Measurements from ENCODE around the gene PDGFRA.

PDGFRA gene

DNA sequence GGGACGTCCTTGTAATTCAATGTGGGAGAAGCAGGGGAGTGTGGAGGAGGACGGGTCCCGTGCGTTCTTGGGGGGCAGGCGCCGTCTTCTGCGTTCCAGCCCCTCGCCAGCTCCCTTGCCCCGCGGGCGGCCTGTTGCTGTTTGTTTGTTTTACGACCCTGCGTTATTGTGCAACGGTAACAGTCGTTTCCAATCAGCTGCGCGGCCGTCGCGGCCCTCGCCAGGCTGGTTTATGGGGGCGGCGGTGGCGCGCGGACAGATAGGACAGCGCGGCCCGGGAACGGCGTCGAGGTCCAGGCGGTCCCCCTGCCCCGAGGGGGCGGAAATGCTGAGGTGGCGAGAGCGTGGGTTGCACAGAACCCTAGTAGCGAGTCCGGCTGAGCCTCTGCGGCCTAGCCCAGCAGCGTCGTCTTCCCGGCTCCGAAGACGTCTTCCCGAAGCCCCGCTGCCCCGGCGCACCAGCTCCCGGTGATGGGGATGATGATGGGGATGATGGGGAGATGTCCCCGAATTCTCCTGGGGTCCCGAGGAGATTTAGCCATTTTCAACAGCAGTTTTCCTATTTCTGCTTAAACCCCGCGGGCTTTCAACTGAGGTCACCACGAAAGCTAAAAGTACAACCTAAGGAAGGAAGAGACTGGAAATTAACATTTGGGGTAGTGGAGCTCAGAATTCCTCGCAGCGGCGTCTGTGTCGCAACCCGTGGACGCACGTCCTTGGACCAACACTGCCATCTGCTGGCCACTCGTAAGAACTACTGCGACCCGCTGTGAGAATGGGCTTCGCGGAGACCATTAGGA is 4.8 kb downstream of the PDGFRA start (continued):
- TF ChIP-seq AEBP2 (tag by site-specific recombination; IDR thresholded peaks at IDR 0.05; ENCODE audit: borderline replicate concordance), result no peak
- TF ChIP-seq KLF1 (tag by site-specific recombination; IDR thresholded peaks at IDR 0.05), result no peak
- TF ChIP-seq ZNF561 (tag by site-specific recombination; IDR thresholded peaks at IDR 0.05; ENCODE audit: borderline replicate concordance), result no peak
- TF ChIP-seq, protein P1, sequence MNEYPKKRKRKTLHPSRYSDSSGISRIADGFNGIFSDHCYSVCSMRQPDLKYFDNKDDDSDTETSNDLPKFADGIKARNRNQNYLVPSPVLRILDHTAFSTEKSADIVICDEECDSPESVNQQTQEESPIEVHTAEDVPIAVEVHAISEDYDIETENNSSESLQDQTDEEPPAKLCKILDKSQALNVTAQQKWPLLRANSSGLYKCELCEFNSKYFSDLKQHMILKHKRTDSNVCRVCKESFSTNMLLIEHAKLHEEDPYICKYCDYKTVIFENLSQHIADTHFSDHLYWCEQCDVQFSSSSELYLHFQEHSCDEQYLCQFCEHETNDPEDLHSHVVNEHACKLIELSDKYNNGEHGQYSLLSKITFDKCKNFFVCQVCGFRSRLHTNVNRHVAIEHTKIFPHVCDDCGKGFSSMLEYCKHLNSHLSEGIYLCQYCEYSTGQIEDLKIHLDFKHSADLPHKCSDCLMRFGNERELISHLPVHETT (tag by site-specific recombination; IDR thresholded peaks at IDR 0.05), result no peak
- no peak for TF ChIP-seq ZNF555 (tag by site-specific recombination; conservative IDR thresholded peaks at IDR 0.05)
- TF ChIP-seq, protein P2, sequence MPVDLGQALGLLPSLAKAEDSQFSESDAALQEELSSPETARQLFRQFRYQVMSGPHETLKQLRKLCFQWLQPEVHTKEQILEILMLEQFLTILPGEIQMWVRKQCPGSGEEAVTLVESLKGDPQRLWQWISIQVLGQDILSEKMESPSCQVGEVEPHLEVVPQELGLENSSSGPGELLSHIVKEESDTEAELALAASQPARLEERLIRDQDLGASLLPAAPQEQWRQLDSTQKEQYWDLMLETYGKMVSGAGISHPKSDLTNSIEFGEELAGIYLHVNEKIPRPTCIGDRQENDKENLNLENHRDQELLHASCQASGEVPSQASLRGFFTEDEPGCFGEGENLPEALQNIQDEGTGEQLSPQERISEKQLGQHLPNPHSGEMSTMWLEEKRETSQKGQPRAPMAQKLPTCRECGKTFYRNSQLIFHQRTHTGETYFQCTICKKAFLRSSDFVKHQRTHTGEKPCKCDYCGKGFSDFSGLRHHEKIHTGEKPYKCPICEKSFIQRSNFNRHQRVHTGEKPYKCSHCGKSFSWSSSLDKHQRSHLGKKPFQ (tag by site-specific recombination; IDR thresholded peaks at IDR 0.05), result no peak
- no peak for TF ChIP-seq ZNF792 (tag by site-specific recombination; IDR thresholded peaks at IDR 0.05)
- no peak; the same call in 1 of the 2 replicates for TF ChIP-seq ZNF341 (tag by site-specific recombination; IDR thresholded peaks at IDR 0.05; ENCODE audit: low read depth)
- TF ChIP-seq ZNF133 (tag by site-specific recombination; IDR thresholded peaks at IDR 0.05), result no peak
- no peak for TF ChIP-seq ZNF785 (tag by site-specific recombination; IDR thresholded peaks at IDR 0.05)
- peak; percentile 60 for TF ChIP-seq ZNF513 (tag by site-specific recombination; IDR thresholded peaks at IDR 0.05)
- TF ChIP-seq ZNF214 (tag by site-specific recombination; IDR thresholded peaks at IDR 0.05; ENCODE audit: borderline replicate concordance), result no peak
- TF ChIP-seq, protein P3, sequence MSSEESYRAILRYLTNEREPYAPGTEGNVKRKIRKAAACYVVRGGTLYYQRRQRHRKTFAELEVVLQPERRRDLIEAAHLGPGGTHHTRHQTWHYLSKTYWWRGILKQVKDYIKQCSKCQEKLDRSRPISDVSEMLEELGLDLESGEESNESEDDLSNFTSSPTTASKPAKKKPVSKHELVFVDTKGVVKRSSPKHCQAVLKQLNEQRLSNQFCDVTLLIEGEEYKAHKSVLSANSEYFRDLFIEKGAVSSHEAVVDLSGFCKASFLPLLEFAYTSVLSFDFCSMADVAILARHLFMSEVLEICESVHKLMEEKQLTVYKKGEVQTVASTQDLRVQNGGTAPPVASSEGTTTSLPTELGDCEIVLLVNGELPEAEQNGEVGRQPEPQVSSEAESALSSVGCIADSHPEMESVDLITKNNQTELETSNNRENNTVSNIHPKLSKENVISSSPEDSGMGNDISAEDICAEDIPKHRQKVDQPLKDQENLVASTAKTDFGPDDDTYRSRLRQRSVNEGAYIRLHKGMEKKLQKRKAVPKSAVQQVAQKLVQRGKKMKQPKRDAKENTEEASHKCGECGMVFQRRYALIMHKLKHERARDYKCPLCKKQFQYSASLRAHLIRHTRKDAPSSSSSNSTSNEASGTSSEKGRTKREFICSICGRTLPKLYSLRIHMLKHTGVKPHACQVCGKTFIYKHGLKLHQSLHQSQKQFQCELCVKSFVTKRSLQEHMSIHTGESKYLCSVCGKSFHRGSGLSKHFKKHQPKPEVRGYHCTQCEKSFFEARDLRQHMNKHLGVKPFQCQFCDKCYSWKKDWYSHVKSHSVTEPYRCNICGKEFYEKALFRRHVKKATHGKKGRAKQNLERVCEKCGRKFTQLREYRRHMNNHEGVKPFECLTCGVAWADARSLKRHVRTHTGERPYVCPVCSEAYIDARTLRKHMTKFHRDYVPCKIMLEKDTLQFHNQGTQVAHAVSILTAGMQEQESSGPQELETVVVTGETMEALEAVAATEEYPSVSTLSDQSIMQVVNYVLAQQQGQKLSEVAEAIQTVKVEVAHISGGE (tag by site-specific recombination; conservative IDR thresholded peaks at IDR 0.05; ENCODE audit: low read depth), result 0 out of 2 replicates have a peak, but pooled peaks have one; percentile 13
- TF ChIP-seq, protein P4, sequence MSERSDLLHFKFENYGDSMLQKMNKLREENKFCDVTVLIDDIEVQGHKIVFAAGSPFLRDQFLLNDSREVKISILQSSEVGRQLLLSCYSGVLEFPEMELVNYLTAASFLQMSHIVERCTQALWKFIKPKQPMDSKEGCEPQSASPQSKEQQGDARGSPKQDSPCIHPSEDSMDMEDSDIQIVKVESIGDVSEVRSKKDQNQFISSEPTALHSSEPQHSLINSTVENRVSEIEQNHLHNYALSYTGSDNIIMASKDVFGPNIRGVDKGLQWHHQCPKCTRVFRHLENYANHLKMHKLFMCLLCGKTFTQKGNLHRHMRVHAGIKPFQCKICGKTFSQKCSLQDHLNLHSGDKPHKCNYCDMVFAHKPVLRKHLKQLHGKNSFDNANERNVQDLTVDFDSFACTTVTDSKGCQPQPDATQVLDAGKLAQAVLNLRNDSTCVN (tag by site-specific recombination; optimal IDR thresholded peaks at IDR 0.05), result peak; percentile 49
- no peak for TF ChIP-seq ZEB2 (tag by site-specific recombination; IDR thresholded peaks at IDR 0.05)
- TF ChIP-seq, protein P5, sequence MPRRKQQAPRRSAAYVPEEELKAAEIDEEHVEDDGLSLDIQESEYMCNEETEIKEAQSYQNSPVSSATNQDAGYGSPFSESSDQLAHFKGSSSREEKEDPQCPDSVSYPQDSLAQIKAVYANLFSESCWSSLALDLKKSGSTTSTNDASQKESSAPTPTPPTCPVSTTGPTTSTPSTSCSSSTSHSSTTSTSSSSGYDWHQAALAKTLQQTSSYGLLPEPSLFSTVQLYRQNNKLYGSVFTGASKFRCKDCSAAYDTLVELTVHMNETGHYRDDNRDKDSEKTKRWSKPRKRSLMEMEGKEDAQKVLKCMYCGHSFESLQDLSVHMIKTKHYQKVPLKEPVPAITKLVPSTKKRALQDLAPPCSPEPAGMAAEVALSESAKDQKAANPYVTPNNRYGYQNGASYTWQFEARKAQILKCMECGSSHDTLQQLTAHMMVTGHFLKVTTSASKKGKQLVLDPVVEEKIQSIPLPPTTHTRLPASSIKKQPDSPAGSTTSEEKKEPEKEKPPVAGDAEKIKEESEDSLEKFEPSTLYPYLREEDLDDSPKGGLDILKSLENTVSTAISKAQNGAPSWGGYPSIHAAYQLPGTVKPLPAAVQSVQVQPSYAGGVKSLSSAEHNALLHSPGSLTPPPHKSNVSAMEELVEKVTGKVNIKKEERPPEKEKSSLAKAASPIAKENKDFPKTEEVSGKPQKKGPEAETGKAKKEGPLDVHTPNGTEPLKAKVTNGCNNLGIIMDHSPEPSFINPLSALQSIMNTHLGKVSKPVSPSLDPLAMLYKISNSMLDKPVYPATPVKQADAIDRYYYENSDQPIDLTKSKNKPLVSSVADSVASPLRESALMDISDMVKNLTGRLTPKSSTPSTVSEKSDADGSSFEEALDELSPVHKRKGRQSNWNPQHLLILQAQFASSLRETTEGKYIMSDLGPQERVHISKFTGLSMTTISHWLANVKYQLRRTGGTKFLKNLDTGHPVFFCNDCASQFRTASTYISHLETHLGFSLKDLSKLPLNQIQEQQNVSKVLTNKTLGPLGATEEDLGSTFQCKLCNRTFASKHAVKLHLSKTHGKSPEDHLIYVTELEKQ (tag by site-specific recombination; IDR thresholded peaks at IDR 0.05; ENCODE audit: borderline replicate concordance), result no peak
- TF ChIP-seq ZBTB17 (tag by site-specific recombination; IDR thresholded peaks at IDR 0.05), result no peak
- no peak for TF ChIP-seq ZNF280D (tag by site-specific recombination; IDR thresholded peaks at IDR 0.05)
- no peak for TF ChIP-seq ZNF155 (tag by site-specific recombination; IDR thresholded peaks at IDR 0.05)

Measured in HEK293 (cell line).